CD4-positive, alpha-beta T cell treated with Interleukin-1 beta for 1 hour (primary cell): ENCODE data around the gene COPS3.

Experiments
- DNase-seq, 2 donors: peaks; one replicate each; pipeline ENCODE4 v3.0.0-alpha.2; 2020 to 2022

Gene COPS3

GRCh38 chr17:17214646-17215436, 66.2 kb downstream of the COPS3 start:
- DNase-seq: no peak

GRCh38 chr17:17213775-17214174, 67.3 kb downstream of the COPS3 start:
- DNase-seq: no peak

- DNase-seq: no peak
Measured at GRCh38 chr17:17207998-17208397, 73.0 kb downstream of the COPS3 start.

GRCh38 chr17:17206913-17207335, 74.1 kb downstream of the COPS3 start:
- no peak for DNase-seq

GRCh38 chr17:17206124-17206912, 74.7 kb downstream of the COPS3 start, which contains the start of gene PLD6:
Gene PLD6 (minus strand): TSS chr17:17206333. CDS start chr17:17206286, 47 bp downstream.
- peak; percentile 93 to 95 for DNase-seq

- peak; percentile 48 to 51 for DNase-seq
Measured at GRCh38 chr17:17205368-17206123, 75.5 kb downstream of the COPS3 start.

GRCh38 chr17:17204635-17205231, 76.3 kb downstream of the COPS3 start:
- no peak for DNase-seq

- DNase-seq: no peak
Measured at GRCh38 chr17:17204041-17204591, 76.9 kb downstream of the COPS3 start.

- DNase-seq: no peak
Measured at GRCh38 chr17:17203173-17203730, 77.8 kb downstream of the COPS3 start.

- DNase-seq: no peak
Measured at GRCh38 chr17:17201907-17202306, 79.1 kb downstream of the COPS3 start.

GRCh38 chr17:17201271-17201670, 79.8 kb downstream of the COPS3 start:
- DNase-seq: no peak

- DNase-seq: no peak
Measured at GRCh38 chr17:17200831-17201230, 80.2 kb downstream of the COPS3 start.

GRCh38 chr17:17200311-17200710, 80.7 kb downstream of the COPS3 start:
- no peak for DNase-seq

- DNase-seq: no peak
Measured at GRCh38 chr17:17198281-17198680, 82.8 kb downstream of the COPS3 start.

- no peak for DNase-seq
Measured at GRCh38 chr17:17196776-17197175, 84.3 kb downstream of the COPS3 start.
